ENCODE data around the gene OBSCN. TPM values are rescaled to one million over a fixed set of nuclear protein-coding genes. Genes with fewer than 3 reads are reported as not detected.

The OBSCN gene
- total RNA-seq, 1 experiment from 2014 or later = 5.6 TPM

DNA sequence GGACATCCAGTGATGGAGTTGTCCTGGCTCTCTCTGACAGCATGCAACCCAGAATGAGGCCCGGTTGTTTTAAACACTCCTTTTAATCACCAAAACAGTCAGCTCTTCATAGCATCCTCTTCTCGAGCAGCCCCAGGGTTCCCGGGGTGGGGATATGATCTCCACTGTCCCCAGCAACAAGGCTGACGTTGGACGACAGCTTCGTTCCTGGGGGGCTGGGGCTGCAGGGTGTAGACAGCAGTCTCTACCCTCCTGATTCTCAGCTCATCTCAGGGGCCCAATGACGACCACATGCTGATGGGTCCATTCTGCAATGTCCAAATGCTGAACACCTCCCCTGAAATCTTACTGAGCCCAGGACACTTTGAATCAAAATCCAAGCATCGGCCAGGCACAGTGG, 171.8 kb downstream of the OBSCN start:
- H3K9me3 ChIP-seq = no peaks in the 10 kb centered on the region
- H3K4me3 ChIP-seq (ENCODE audit: low read depth, low read length) = no peak overlapping the region
- ChIA-PET POLR2A (no interaction called here), CTCF (no interaction called here)
- H3K27me3 ChIP-seq (replicated peaks; ENCODE audit: control insufficient read depth, insufficient read depth, low read length) = no peaks in the 10 kb centered on the region
- Mint-ChIP-seq H3K27me3 (ENCODE audit: insufficient read depth, unreplicated experiment) (no peaks in the 10 kb centered on the region), H3K36me3 (ENCODE audit: insufficient read depth, unreplicated experiment) (no peaks in the 10 kb centered on the region), H3K4me1 (ENCODE audit: low read depth, unreplicated experiment) (no peaks in the 10 kb centered on the region), H3K4me3 (ENCODE audit: unreplicated experiment) (no peak overlapping the region), H3K27ac (ENCODE audit: unreplicated experiment) (no peak overlapping the region), H3K9me3 (ENCODE audit: unreplicated experiment) (no peaks in the 10 kb centered on the region)
- no peak for TF ChIP-seq CTCF (IDR thresholded peaks at IDR 0.05; ENCODE audit: insufficient read depth in 1 of 2, low read depth in 1 of 2, low read length in 1 of 2, severe bottlenecking in 1 of 2, unreplicated experiment in 1 of 2)
- no peaks in the 10 kb centered on the region for H3K4me1 ChIP-seq
- no TSS peak for BruUV-seq (replicated peaks)
- no peaks in the 10 kb centered on the region for H3K36me3 ChIP-seq (ENCODE audit: control insufficient read depth, insufficient read depth, low read length)
- DNase-seq = no peak
- intact Hi-C loops (cut with micrococcal nuclease; ENCODE audit: unreplicated experiment) = no loop called here

- H3K27me3 ChIP-seq (replicated peaks; ENCODE audit: control insufficient read depth, insufficient read depth, low read length) = no peaks in the 10 kb centered on the region
- TF ChIP-seq CTCF (IDR thresholded peaks at IDR 0.05; ENCODE audit: insufficient read depth in 1 of 2, low read depth in 1 of 2, low read length in 1 of 2, severe bottlenecking in 1 of 2, unreplicated experiment in 1 of 2) = no peak
- H3K27me3 Mint-ChIP-seq (ENCODE audit: insufficient read depth, unreplicated experiment) = peaks cover 1% of the 10 kb centered on the region
Measured at GRCh38 chr1:228381356-228381755, 173.5 kb downstream of the OBSCN start.

DNA sequence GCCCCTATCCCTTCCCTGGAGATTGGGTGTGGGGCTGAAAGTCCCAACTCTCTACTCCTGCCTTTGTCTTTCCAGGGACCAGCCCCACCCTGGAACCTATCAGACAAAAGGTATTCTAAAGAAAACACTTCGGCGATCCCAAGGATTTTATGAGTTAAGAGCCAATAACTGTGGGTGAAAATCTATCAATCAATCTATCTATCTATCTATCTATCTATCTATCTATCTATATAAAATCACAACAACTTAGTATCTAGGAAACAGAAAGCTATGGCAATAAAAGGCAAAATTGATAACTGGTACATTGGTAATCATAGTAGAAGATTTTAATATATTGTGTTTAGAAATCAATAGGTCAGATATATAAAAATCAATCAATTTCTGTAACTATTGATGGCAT, 175.9 kb downstream of the OBSCN start:
- H3K27me3 Mint-ChIP-seq (ENCODE audit: insufficient read depth, unreplicated experiment) = peaks cover 2% of the 10 kb centered on the region
- CTCF ChIA-PET = no interaction called here
- no peaks in the 10 kb centered on the region for H3K4me1 Mint-ChIP-seq (ENCODE audit: low read depth, unreplicated experiment)
- no peaks in the 10 kb centered on the region for H3K9me3 Mint-ChIP-seq (ENCODE audit: unreplicated experiment)
- DNase-seq = no peak
- no peak overlapping the region for H3K4me3 ChIP-seq (ENCODE audit: low read depth, low read length)
- no peaks in the 10 kb centered on the region for H3K36me3 Mint-ChIP-seq (ENCODE audit: insufficient read depth, unreplicated experiment)
- no peaks in the 10 kb centered on the region for H3K36me3 ChIP-seq (ENCODE audit: control insufficient read depth, insufficient read depth, low read length)
- POLR2A ChIA-PET = no interaction called here
- H3K4me3 Mint-ChIP-seq (ENCODE audit: unreplicated experiment) = no peak overlapping the region
- no peaks in the 10 kb centered on the region for H3K9me3 ChIP-seq
- intact Hi-C loops (cut with micrococcal nuclease; ENCODE audit: unreplicated experiment) = no loop called here
- no TSS peak for BruUV-seq (replicated peaks)
- no peaks in the 10 kb centered on the region for H3K4me1 ChIP-seq
- no peak overlapping the region for H3K27ac Mint-ChIP-seq (ENCODE audit: unreplicated experiment)
- no peaks in the 10 kb centered on the region for H3K27me3 ChIP-seq (replicated peaks; ENCODE audit: control insufficient read depth, insufficient read depth, low read length)
- no peak for TF ChIP-seq CTCF (IDR thresholded peaks at IDR 0.05; ENCODE audit: insufficient read depth in 1 of 2, low read depth in 1 of 2, low read length in 1 of 2, severe bottlenecking in 1 of 2, unreplicated experiment in 1 of 2)

More at GRCh38 chr1:228381356-228381755, 173.5 kb downstream of the OBSCN start:
- Histone ChIP-seq H3K36me3 (ENCODE audit: control insufficient read depth, insufficient read depth, low read length) (no peaks in the 10 kb centered on the region), H3K9me3 (no peaks in the 10 kb centered on the region), H3K4me3 (ENCODE audit: low read depth, low read length) (no peak overlapping the region), H3K4me1 (no peaks in the 10 kb centered on the region)
- Mint-ChIP-seq H3K4me3 (ENCODE audit: unreplicated experiment) (no peak overlapping the region), H3K4me1 (ENCODE audit: low read depth, unreplicated experiment) (no peaks in the 10 kb centered on the region), H3K9me3 (ENCODE audit: unreplicated experiment) (no peaks in the 10 kb centered on the region), H3K36me3 (ENCODE audit: insufficient read depth, unreplicated experiment) (no peaks in the 10 kb centered on the region), H3K27ac (ENCODE audit: unreplicated experiment) (no peak overlapping the region)
- ChIA-PET POLR2A (no interaction called here), CTCF (interaction anchor here (0.7 kb wide), 1 partner anchor 13 kb away, joined by 5 read pairs; no protein-coding TSS in a partner anchor)
- DNase-seq = no peak
- no TSS peak for BruUV-seq (replicated peaks)
- intact Hi-C loops (cut with micrococcal nuclease; ENCODE audit: unreplicated experiment) = no loop called here
